Keratinocyte (primary cell): ENCODE data around the gene RBMX. TPM values are rescaled to one million over a fixed set of nuclear protein-coding genes. Genes with fewer than 3 reads are reported as not detected.

Experiments
- DNase-seq: peaks from one replicate; pipeline ENCODE4 v3.0.0-alpha.2; 2011; ENCODE audit warnings: low read depth, missing footprints, low spot score
- FAIRE-seq: peaks from 2 replicates; lab custom pipeline; 2011; peaks lifted over from hg19 to GRCh38; lab: Jason Lieb, UNC
- H2AFZ ChIP-seq: 2 replicates; pipeline ENCODE4 v1.6.0; 2012; ENCODE audit warnings: low read length, control low read depth, inconsistent platforms; ENCODE audit not compliant: control insufficient read depth
- H3K27ac ChIP-seq: 2 replicates; pipeline ENCODE4 v1.5.1; 2011; ENCODE audit warnings: low read length; ENCODE audit not compliant: control insufficient read depth, insufficient read depth
- H3K27me3 ChIP-seq: 3 replicates; pipeline ENCODE4 v1.6.0; 2011; ENCODE audit warnings: low read length; ENCODE audit not compliant: control insufficient read depth, insufficient read depth; ENCODE audit errors: extremely low read depth
- H3K36me3 ChIP-seq, 2 experiments: 2 replicates in 1 of 2; 3 replicates in 1 of 2; pipeline ENCODE4 v1.5.1; 2011; ENCODE audit warnings: low read length in 2 of 2, mild to moderate bottlenecking in 1 of 2; ENCODE audit not compliant: control insufficient read depth in 2 of 2, insufficient read depth in 2 of 2; ENCODE audit errors: extremely low read depth in 1 of 2
- H3K4me1 ChIP-seq: 3 replicates; pipeline ENCODE4 v1.5.1; 2011; ENCODE audit warnings: low read length; ENCODE audit not compliant: control insufficient read depth, insufficient read depth; ENCODE audit errors: extremely low read depth
- H3K4me2 ChIP-seq: 3 replicates; pipeline ENCODE4 v1.6.0; 2011; ENCODE audit warnings: low read depth, low read length; ENCODE audit not compliant: control insufficient read depth, insufficient read depth; ENCODE audit errors: extremely low read depth
- H3K4me3 ChIP-seq, 3 experiments: fragments of 200-600 bp in 1 of 3; sonication (generic) in 1 of 3; 2 replicates in 2 of 3; 3 replicates in 1 of 3; pipeline ENCODE4 v1.5.1; 2011 to 2016; ENCODE audit warnings: low read length in 3 of 3, mild to moderate bottlenecking in 3 of 3, control low read depth in 2 of 3, inconsistent platforms in 1 of 3, low read depth in 1 of 3, mixed read lengths in 1 of 3, mixed run types in 1 of 3, moderate library complexity in 1 of 3; ENCODE audit not compliant: control insufficient read depth in 2 of 3, insufficient read depth in 2 of 3; ENCODE audit errors: extremely low read depth in 1 of 3
- H3K79me2 ChIP-seq: 2 replicates; pipeline ENCODE4 v1.6.0; 2012; ENCODE audit warnings: low read length; ENCODE audit not compliant: control insufficient read depth, insufficient read depth
- H3K9ac ChIP-seq: 3 replicates; pipeline ENCODE4 v1.6.0; 2011; ENCODE audit warnings: low read length; ENCODE audit not compliant: control insufficient read depth, insufficient read depth; ENCODE audit errors: extremely low read depth
- H3K9me1 ChIP-seq: 3 replicates; pipeline ENCODE4 v1.6.0; 2011; ENCODE audit warnings: low read length; ENCODE audit not compliant: control insufficient read depth, insufficient read depth; ENCODE audit errors: extremely low read depth
- H3K9me3 ChIP-seq: 2 replicates; pipeline ENCODE4 v1.5.1; 2012; ENCODE audit warnings: low read depth, low read length; ENCODE audit not compliant: control insufficient read depth
- H4K20me1 ChIP-seq: 3 replicates; pipeline ENCODE4 v1.6.0; 2011; ENCODE audit warnings: low read length; ENCODE audit not compliant: control insufficient read depth, insufficient read depth; ENCODE audit errors: extremely low read depth
- CTCF ChIP-seq, 3 experiments: IDR thresholded peaks in 1 of 3; conservative IDR thresholded peaks in 1 of 3; optimal IDR thresholded peaks in 1 of 3; 2 replicates in 2 of 3; 3 replicates in 1 of 3; pipeline versions ENCODE3 to v1.5.1; 2011; ENCODE audit warnings: low read length in 3 of 3, mild to moderate bottlenecking in 3 of 3, moderate library complexity in 2 of 3, control low read depth in 1 of 3, inconsistent platforms in 1 of 3; ENCODE audit not compliant: insufficient read depth in 2 of 3; ENCODE audit errors: extremely low read depth in 1 of 3
- EZH2 ChIP-seq: IDR thresholded peaks from one replicate; pipeline ENCODE4 v1.6.1; 2012; ENCODE audit warnings: inconsistent platforms, mild to moderate bottlenecking, low read length, moderate library complexity
- dilution Hi-C: fragments of 300-500 bp; cut with MboI; formaldehyde crosslinking; loops from one replicate; pipeline ENCODE4 v1.7.0; 2020; ENCODE audit warnings: low sequenced_read_pairs; ENCODE audit not compliant: extremely low pct_ligation_motif_present
- polyA plus RNA-seq, 5 experiments: library from polyadenylated mRNA; depleted of rRNA in 3 of 5; stranded (reverse) in 3 of 5; stranded (forward) in 1 of 5; unstranded in 1 of 5; fragments of >200 nt; gene quantifications; 1 replicate in 1 of 5; 2 replicates in 3 of 5; 3 replicates in 1 of 5; pipeline versions ENCODE4 v1.2.1 to v1.2.3, GENCODE V29; 2011 to 2012; ENCODE audit warnings: missing spikeins in 2 of 5, low read depth in 1 of 5, low replicate concordance in 1 of 5

Gene RBMX
- polyA plus RNA-seq, 1 donor (not counting 4 experiments of a cell fraction or from before 2014, with no cell fraction given) = 151 TPM

- Histone ChIP-seq H3K27me3 (no peaks in the 10 kb centered on the region), H3K9me3 (peaks cover 2% of the 10 kb centered on the region), H3K4me3 (peak overlapping the region; percentile 48 to 78 (median 78)), H3K79me2 (no peaks in the 10 kb centered on the region), H2AFZ (peak overlapping the region; percentile 78), H3K4me1 (peaks cover 11% of the 10 kb centered on the region), H3K27ac (peak overlapping the region; percentile 74), H4K20me1 (no peaks in the 10 kb centered on the region), H3K4me2 (peak overlapping the region; percentile 71), H3K9me1 (no peaks in the 10 kb centered on the region), H3K36me3 (no peaks in the 10 kb centered on the region), H3K9ac (peak overlapping the region; percentile 81)
- FAIRE-seq (no peak), DNase-seq (peak; percentile 57)
- TF ChIP-seq EZH2 = no peak
- no peak for TF ChIP-seq CTCF (optimal IDR thresholded peaks at IDR 0.05 in 1 of 3, IDR thresholded peaks at IDR 0.05 in 1 of 3, conservative IDR thresholded peaks at IDR 0.05 in 1 of 3; ENCODE audit: extremely low read depth in 1 of 3, insufficient read depth in 2 of 3, low read length in 3 of 3)
- dilution Hi-C loops = no loop called here
Observed at GRCh38 chrX:136909706-136910564, 29.4 kb upstream of the RBMX start.

- Histone ChIP-seq H4K20me1 (no peaks in the 10 kb centered on the region), H3K9ac (peak overlapping the region; percentile 81), H2AFZ (peak overlapping the region; percentile 83), H3K9me3 (peaks cover 2% of the 10 kb centered on the region), H3K27ac (peak overlapping the region; percentile 74), H3K9me1 (no peaks in the 10 kb centered on the region), H3K4me3 (peak overlapping the region; percentile 48 to 78 (median 78)), H3K4me2 (peak overlapping the region; percentile 78), H3K79me2 (no peaks in the 10 kb centered on the region), H3K4me1 (peaks cover 11% of the 10 kb centered on the region), H3K27me3 (no peaks in the 10 kb centered on the region), H3K36me3 (no peaks in the 10 kb centered on the region)
- FAIRE-seq = no peak
- no peak for DNase-seq
- no peak for TF ChIP-seq EZH2
- no peak for TF ChIP-seq CTCF (optimal IDR thresholded peaks at IDR 0.05 in 1 of 3, IDR thresholded peaks at IDR 0.05 in 1 of 3, conservative IDR thresholded peaks at IDR 0.05 in 1 of 3; ENCODE audit: extremely low read depth in 1 of 3, insufficient read depth in 2 of 3, low read length in 3 of 3)
- dilution Hi-C loops = no loop called here
Observed at GRCh38 chrX:136909119-136909705, 28.7 kb upstream of the RBMX start.
